Measurements from ENCODE around the gene SCAMP2. TPM values are rescaled to one million over a fixed set of nuclear protein-coding genes. Genes with fewer than 3 reads are reported as not detected.

SCAMP2 gene
- total RNA-seq, 1 experiment from 2014 or later, result 38.0 TPM

DNA sequence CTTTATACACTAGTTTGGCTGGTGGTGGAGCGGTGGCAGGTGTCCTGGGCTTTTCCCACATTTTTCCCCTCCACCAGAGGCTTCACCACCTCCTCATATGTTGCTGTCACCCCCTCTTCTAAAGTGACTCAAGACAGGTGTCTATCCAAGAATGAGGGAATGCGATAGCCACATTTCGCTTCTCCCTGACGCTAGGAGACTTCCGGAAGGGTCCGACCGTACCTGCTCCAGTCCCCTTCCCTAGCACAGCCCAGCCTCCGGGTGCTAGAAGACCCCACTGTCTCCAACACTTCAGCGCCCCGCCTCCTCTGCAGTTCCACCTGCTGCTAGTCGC, 496 bp downstream of the SCAMP2 start (continued):
- TF ChIP-seq, protein P1, sequence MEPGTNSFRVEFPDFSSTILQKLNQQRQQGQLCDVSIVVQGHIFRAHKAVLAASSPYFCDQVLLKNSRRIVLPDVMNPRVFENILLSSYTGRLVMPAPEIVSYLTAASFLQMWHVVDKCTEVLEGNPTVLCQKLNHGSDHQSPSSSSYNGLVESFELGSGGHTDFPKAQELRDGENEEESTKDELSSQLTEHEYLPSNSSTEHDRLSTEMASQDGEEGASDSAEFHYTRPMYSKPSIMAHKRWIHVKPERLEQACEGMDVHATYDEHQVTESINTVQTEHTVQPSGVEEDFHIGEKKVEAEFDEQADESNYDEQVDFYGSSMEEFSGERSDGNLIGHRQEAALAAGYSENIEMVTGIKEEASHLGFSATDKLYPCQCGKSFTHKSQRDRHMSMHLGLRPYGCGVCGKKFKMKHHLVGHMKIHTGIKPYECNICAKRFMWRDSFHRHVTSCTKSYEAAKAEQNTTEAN (CRISPR knock-in tag; IDR thresholded peaks at IDR 0.05), result 0 out of 2 replicates have a peak, but pooled peaks have one; percentile 33
- TF ChIP-seq ZNF512 (CRISPR knock-in tag; IDR thresholded peaks at IDR 0.05; ENCODE audit: borderline replicate concordance) (no peak), CREM (CRISPR knock-in tag; IDR thresholded peaks at IDR 0.05) (no peak), MXD4 (CRISPR knock-in tag; IDR thresholded peaks at IDR 0.05; ENCODE audit: borderline replicate concordance) (no peak), SMAD3 (CRISPR knock-in tag; IDR thresholded peaks at IDR 0.05; ENCODE audit: borderline replicate concordance) (no peak), GABPB1 (CRISPR knock-in tag; IDR thresholded peaks at IDR 0.05) (no peak), TEAD1 (CRISPR knock-in tag; IDR thresholded peaks at IDR 0.05) (no peak), NFATC4 (CRISPR knock-in tag; IDR thresholded peaks at IDR 0.05) (no peak), E2F4 (CRISPR knock-in tag; IDR thresholded peaks at IDR 0.05; ENCODE audit: borderline replicate concordance, low read depth) (no peak), TCF7 (CRISPR knock-in tag; IDR thresholded peaks at IDR 0.05; ENCODE audit: low read depth) (no peak), MYBL2 (CRISPR knock-in tag; IDR thresholded peaks at IDR 0.05) (0 out of 2 replicates have a peak, but pooled peaks have one; percentile 30), TP53 (CRISPR knock-in tag; IDR thresholded peaks at IDR 0.05) (no peak)

- H3K9me3 Mint-ChIP-seq, result peaks cover 6% of the 10 kb centered on the region
- peak overlapping the region; percentile 93 for H3K4me3 Mint-ChIP-seq
- no peak for DNase-seq (ENCODE audit: low spot score)
- POLR2A ChIA-PET, result interaction anchor here (1.2 kb wide), 1 partner anchor 28 kb away, joined by 3 read pairs; no protein-coding TSS in a partner anchor
- H3K36me3 Mint-ChIP-seq, result peaks cover 18% of the 10 kb centered on the region
- no peak for ATAC-seq
- H3K4me1 Mint-ChIP-seq, result peaks cover 30% of the 10 kb centered on the region
- H3K27ac Mint-ChIP-seq, result peak overlapping the region; percentile 85
- CTCF ChIA-PET, result interaction anchor here (1.1 to 2.2 kb wide), 5 partner anchors 19 to 99 kb away, joined by 3 to 11 read pairs (median 4); partner anchors contain the start of genes CSK, MPI and ULK3
- no peaks in the 10 kb centered on the region for H3K27me3 Mint-ChIP-seq (ENCODE audit: low read depth)
- TF ChIP-seq, protein P2, sequence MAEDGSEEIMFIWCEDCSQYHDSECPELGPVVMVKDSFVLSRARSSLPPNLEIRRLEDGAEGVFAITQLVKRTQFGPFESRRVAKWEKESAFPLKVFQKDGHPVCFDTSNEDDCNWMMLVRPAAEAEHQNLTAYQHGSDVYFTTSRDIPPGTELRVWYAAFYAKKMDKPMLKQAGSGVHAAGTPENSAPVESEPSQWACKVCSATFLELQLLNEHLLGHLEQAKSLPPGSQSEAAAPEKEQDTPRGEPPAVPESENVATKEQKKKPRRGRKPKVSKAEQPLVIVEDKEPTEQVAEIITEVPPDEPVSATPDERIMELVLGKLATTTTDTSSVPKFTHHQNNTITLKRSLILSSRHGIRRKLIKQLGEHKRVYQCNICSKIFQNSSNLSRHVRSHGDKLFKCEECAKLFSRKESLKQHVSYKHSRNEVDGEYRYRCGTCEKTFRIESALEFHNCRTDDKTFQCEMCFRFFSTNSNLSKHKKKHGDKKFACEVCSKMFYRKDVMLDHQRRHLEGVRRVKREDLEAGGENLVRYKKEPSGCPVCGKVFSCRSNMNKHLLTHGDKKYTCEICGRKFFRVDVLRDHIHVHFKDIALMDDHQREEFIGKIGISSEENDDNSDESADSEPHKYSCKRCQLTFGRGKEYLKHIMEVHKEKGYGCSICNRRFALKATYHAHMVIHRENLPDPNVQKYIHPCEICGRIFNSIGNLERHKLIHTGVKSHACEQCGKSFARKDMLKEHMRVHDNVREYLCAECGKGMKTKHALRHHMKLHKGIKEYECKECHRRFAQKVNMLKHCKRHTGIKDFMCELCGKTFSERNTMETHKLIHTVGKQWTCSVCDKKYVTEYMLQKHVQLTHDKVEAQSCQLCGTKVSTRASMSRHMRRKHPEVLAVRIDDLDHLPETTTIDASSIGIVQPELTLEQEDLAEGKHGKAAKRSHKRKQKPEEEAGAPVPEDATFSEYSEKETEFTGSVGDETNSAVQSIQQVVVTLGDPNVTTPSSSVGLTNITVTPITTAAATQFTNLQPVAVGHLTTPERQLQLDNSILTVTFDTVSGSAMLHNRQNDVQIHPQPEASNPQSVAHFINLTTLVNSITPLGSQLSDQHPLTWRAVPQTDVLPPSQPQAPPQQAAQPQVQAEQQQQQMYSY (CRISPR knock-in tag; IDR thresholded peaks at IDR 0.05), result no peak
- TF ChIP-seq EMX1 (CRISPR knock-in tag; IDR thresholded peaks at IDR 0.05), result no peak
- TF ChIP-seq ATF2 (CRISPR knock-in tag; IDR thresholded peaks at IDR 0.05; ENCODE audit: borderline replicate concordance, low read depth), result no peak
- no peak for TF ChIP-seq ZNF281 (CRISPR knock-in tag; IDR thresholded peaks at IDR 0.05)
- TF ChIP-seq MYBL2 (CRISPR knock-in tag; IDR thresholded peaks at IDR 0.05), result no peak
- no peak for TF ChIP-seq PRRX2 (CRISPR knock-in tag; IDR thresholded peaks at IDR 0.05)
- TF ChIP-seq MXD4 (CRISPR knock-in tag; IDR thresholded peaks at IDR 0.05; ENCODE audit: borderline replicate concordance), result no peak
- TF ChIP-seq USF2 (CRISPR knock-in tag; IDR thresholded peaks at IDR 0.05), result no peak
- TF ChIP-seq ZBTB21 (CRISPR knock-in tag; IDR thresholded peaks at IDR 0.05; ENCODE audit: borderline replicate concordance), result no peak
- no peak for TF ChIP-seq KAT7 (CRISPR knock-in tag; IDR thresholded peaks at IDR 0.05; ENCODE audit: borderline replicate concordance)
- no peak for TF ChIP-seq MAX (CRISPR knock-in tag; IDR thresholded peaks at IDR 0.05)
These were observed 2.5 kb downstream of the SCAMP2 start for GRCh38 chr15:74870436-74871215.

Data from WTC11 (cell line).